Activated T-cell treated with anti-CD3 and anti-CD28 coated beads, Interleukin-2, amount 50 U/mL, for 4 hours (primary cell): ENCODE data around the gene PEAK1. TPM values are rescaled to one million over a fixed set of nuclear protein-coding genes. Genes with fewer than 3 reads are reported as not detected.

Source experiments
- ATAC-seq, 2 donors: fragments of 200-7000 bp; cut with Tn5 transposase; one replicate each; pipeline ENCODE4 v1.10.0; 2021
- DNase-seq: peaks from one replicate; pipeline ENCODE4 v3.0.0-alpha.2; 2020
- H3K27me3 Mint-ChIP-seq: one replicate; pipeline ENCODE4 v1.8.0; 2021; ENCODE audit warnings: low read depth, mixed read lengths
- H3K36me3 Mint-ChIP-seq: one replicate; pipeline ENCODE4 v1.8.0; 2022; ENCODE audit warnings: mixed read lengths; ENCODE audit not compliant: insufficient read depth
- H3K4me1 Mint-ChIP-seq: one replicate; pipeline ENCODE4 v1.8.0; 2021; ENCODE audit warnings: low read depth, mixed read lengths
- H3K4me3 Mint-ChIP-seq: one replicate; pipeline ENCODE4 v1.8.0; 2021; ENCODE audit warnings: mild to moderate bottlenecking, moderate library complexity, mixed read lengths
- H3K9me3 Mint-ChIP-seq: one replicate; pipeline ENCODE4 v1.8.0; 2021; ENCODE audit warnings: mixed read lengths
- total RNA-seq, 3 donors: library from RNA; stranded (reverse); gene quantifications; one replicate each; pipeline ENCODE4 v1.2.1, GENCODE V29; 2021

The PEAK1 gene
- total RNA-seq, 3 donors from 2014 or later, result 15.5 to 23.1 (median 21.2) TPM

GRCh38 chr15:77348511-77348910, 71.4 kb downstream of the PEAK1 start:
- no peaks in the 10 kb centered on the region for H3K27me3 Mint-ChIP-seq
- DNase-seq (no peak), ATAC-seq (no peak)
- peaks cover 20% of the 10 kb centered on the region for H3K36me3 Mint-ChIP-seq
- no peak overlapping the region for H3K4me3 Mint-ChIP-seq
- H3K4me1 Mint-ChIP-seq, result peaks cover 5% of the 10 kb centered on the region
- no peaks in the 10 kb centered on the region for H3K9me3 Mint-ChIP-seq

- Mint-ChIP-seq H3K9me3 (no peaks in the 10 kb centered on the region), H3K27me3 (no peaks in the 10 kb centered on the region), H3K4me1 (peaks cover 5% of the 10 kb centered on the region), H3K4me3 (no peak overlapping the region), H3K36me3 (peaks cover 20% of the 10 kb centered on the region)
- ATAC-seq, result no peak
- no peak for DNase-seq
Observed at GRCh38 chr15:77347197-77347596, 72.7 kb downstream of the PEAK1 start.

- Mint-ChIP-seq H3K27me3 (no peaks in the 10 kb centered on the region), H3K4me1 (peaks cover 5% of the 10 kb centered on the region), H3K36me3 (peaks cover 22% of the 10 kb centered on the region), H3K9me3 (peaks cover 2% of the 10 kb centered on the region), H3K4me3 (no peak overlapping the region)
- no peak for DNase-seq
- ATAC-seq, result no peak
Observed at GRCh38 chr15:77346245-77347036, 73.5 kb downstream of the PEAK1 start.

- peaks cover 22% of the 10 kb centered on the region for H3K36me3 Mint-ChIP-seq
- no peak overlapping the region for H3K4me3 Mint-ChIP-seq
- H3K9me3 Mint-ChIP-seq, result peaks cover 4% of the 10 kb centered on the region
- DNase-seq, result no peak
- no peaks in the 10 kb centered on the region for H3K27me3 Mint-ChIP-seq
- H3K4me1 Mint-ChIP-seq, result peaks cover 5% of the 10 kb centered on the region
- no peak for ATAC-seq
Observed at GRCh38 chr15:77342807-77343206, 77.1 kb downstream of the PEAK1 start.

GRCh38 chr15:77340245-77340644, 79.7 kb downstream of the PEAK1 start:
- no peak for ATAC-seq
- H3K36me3 Mint-ChIP-seq, result peaks cover 12% of the 10 kb centered on the region
- no peak overlapping the region for H3K4me3 Mint-ChIP-seq
- H3K4me1 Mint-ChIP-seq, result no peaks in the 10 kb centered on the region
- peaks cover 4% of the 10 kb centered on the region for H3K9me3 Mint-ChIP-seq
- no peaks in the 10 kb centered on the region for H3K27me3 Mint-ChIP-seq
- DNase-seq, result no peak

- Mint-ChIP-seq H3K36me3 (peaks cover 3% of the 10 kb centered on the region), H3K4me3 (no peak overlapping the region), H3K27me3 (no peaks in the 10 kb centered on the region), H3K4me1 (no peaks in the 10 kb centered on the region), H3K9me3 (no peaks in the 10 kb centered on the region)
- DNase-seq (no peak), ATAC-seq (no peak)
Observed at GRCh38 chr15:77336006-77336405, 83.9 kb downstream of the PEAK1 start.

- H3K27me3 Mint-ChIP-seq, result no peaks in the 10 kb centered on the region
- no peaks in the 10 kb centered on the region for H3K4me1 Mint-ChIP-seq
- H3K4me3 Mint-ChIP-seq, result no peak overlapping the region
- H3K9me3 Mint-ChIP-seq, result no peaks in the 10 kb centered on the region
- DNase-seq (no peak), ATAC-seq (no peak)
- peaks cover 3% of the 10 kb centered on the region for H3K36me3 Mint-ChIP-seq
Observed at GRCh38 chr15:77335298-77335697, 84.6 kb downstream of the PEAK1 start.

GRCh38 chr15:77333166-77333565, 86.7 kb downstream of the PEAK1 start:
- H3K36me3 Mint-ChIP-seq, result peaks cover 3% of the 10 kb centered on the region
- ATAC-seq, result no peak

GRCh38 chr15:77329202-77329601, 90.7 kb downstream of the PEAK1 start:
- H3K27me3 Mint-ChIP-seq, result no peaks in the 10 kb centered on the region
- H3K4me3 Mint-ChIP-seq, result no peak overlapping the region

More at GRCh38 chr15:77333166-77333565, 86.7 kb downstream of the PEAK1 start:
- DNase-seq, result no peak
- Mint-ChIP-seq H3K4me3 (no peak overlapping the region), H3K27me3 (no peaks in the 10 kb centered on the region), H3K4me1 (no peaks in the 10 kb centered on the region), H3K9me3 (no peaks in the 10 kb centered on the region)

GRCh38 chr15:77327844-77328529, 91.9 kb downstream of the PEAK1 start:
- Mint-ChIP-seq H3K4me3 (no peak overlapping the region), H3K36me3 (peaks cover 1% of the 10 kb centered on the region), H3K9me3 (peaks cover 5% of the 10 kb centered on the region), H3K4me1 (no peaks in the 10 kb centered on the region), H3K27me3 (no peaks in the 10 kb centered on the region)
- no peak for DNase-seq
- no peak for ATAC-seq

More at GRCh38 chr15:77329202-77329601, 90.7 kb downstream of the PEAK1 start:
- H3K4me1 Mint-ChIP-seq, result no peaks in the 10 kb centered on the region
- no peak for DNase-seq
- no peak for ATAC-seq
- H3K36me3 Mint-ChIP-seq, result peaks cover 1% of the 10 kb centered on the region
- no peaks in the 10 kb centered on the region for H3K9me3 Mint-ChIP-seq

GRCh38 chr15:77327168-77327567, 92.7 kb downstream of the PEAK1 start:
- H3K36me3 Mint-ChIP-seq, result peaks cover 1% of the 10 kb centered on the region
- no peak for DNase-seq
- no peaks in the 10 kb centered on the region for H3K4me1 Mint-ChIP-seq
- no peak for ATAC-seq
- no peaks in the 10 kb centered on the region for H3K27me3 Mint-ChIP-seq
- H3K4me3 Mint-ChIP-seq, result no peak overlapping the region
- H3K9me3 Mint-ChIP-seq, result peaks cover 5% of the 10 kb centered on the region

GRCh38 chr15:77326366-77326765, 93.5 kb downstream of the PEAK1 start:
- no peaks in the 10 kb centered on the region for H3K4me1 Mint-ChIP-seq
- no peaks in the 10 kb centered on the region for H3K27me3 Mint-ChIP-seq
- DNase-seq (no peak), ATAC-seq (no peak)
- no peak overlapping the region for H3K4me3 Mint-ChIP-seq
- peaks cover 5% of the 10 kb centered on the region for H3K9me3 Mint-ChIP-seq
- peaks cover 4% of the 10 kb centered on the region for H3K36me3 Mint-ChIP-seq

- DNase-seq (no peak), ATAC-seq (no peak)
- Mint-ChIP-seq H3K4me1 (peaks cover 6% of the 10 kb centered on the region), H3K36me3 (peaks cover 5% of the 10 kb centered on the region), H3K4me3 (no peak overlapping the region), H3K27me3 (no peaks in the 10 kb centered on the region), H3K9me3 (no peaks in the 10 kb centered on the region)
Observed at GRCh38 chr15:77312523-77312922, 107.4 kb downstream of the PEAK1 start.

- H3K9me3 Mint-ChIP-seq, result no peaks in the 10 kb centered on the region
- DNase-seq, result no peak
- peaks cover 6% of the 10 kb centered on the region for H3K4me1 Mint-ChIP-seq
- H3K27me3 Mint-ChIP-seq, result no peaks in the 10 kb centered on the region
- H3K4me3 Mint-ChIP-seq, result no peak overlapping the region
- no peak for ATAC-seq
- H3K36me3 Mint-ChIP-seq, result peaks cover 5% of the 10 kb centered on the region
Observed at GRCh38 chr15:77311618-77312398, 108.1 kb downstream of the PEAK1 start.
